ENCODE results near the gene EXOC4.

DNA sequence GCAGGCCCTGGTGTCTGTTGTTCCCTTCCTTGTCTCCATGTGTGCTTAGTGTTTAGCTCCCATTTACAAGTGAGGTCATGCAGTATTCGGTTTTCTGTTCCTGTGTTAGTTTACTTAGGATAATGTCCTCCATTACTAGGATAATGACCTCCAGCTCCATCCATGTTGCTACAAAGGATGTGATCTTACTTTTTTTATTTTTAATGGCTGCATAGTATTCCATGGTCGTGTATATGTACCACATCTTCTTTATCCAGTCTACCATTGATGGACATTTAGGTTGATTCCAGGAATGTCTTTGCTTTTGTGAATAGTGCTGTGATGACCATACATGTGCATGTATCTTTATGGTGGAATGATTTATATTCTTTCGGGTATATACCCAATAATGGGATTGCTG lies 333.4 kb downstream of the EXOC4 start:
- TF ChIP-seq CTCF (IDR thresholded peaks at IDR 0.05) (no peak), EP300 (IDR thresholded peaks at IDR 0.05) (no peak), POLR2AphosphoS5 (IDR thresholded peaks at IDR 0.05) (no peak), POLR2A (IDR thresholded peaks at IDR 0.05) (no peak)

All from sigmoid colon (tissue), 4 donors.